Thoracic aorta (tissue), 2 donors: ENCODE measurements around the gene F2RL2. TPM values are rescaled to one million over a fixed set of nuclear protein-coding genes. Genes with fewer than 3 reads are reported as not detected.

Experiments used
- ATAC-seq: fragments of 150-250 bp; one replicate; pipeline ENCODE4 v1.8.0; 2017; ENCODE audit warnings: low read depth; ENCODE audit not compliant: insufficient number of reproducible peaks, low FRiP score
- DNase-seq: peaks from one replicate; pipeline ENCODE4 v3.0.0-alpha.2; 2020; ENCODE audit warnings: low spot score
- H3K27ac ChIP-seq, 2 donors: fragments of 200-600 bp; sonication (generic); 1 replicate in 1 of 2; 2 replicates in 1 of 2; pipeline ENCODE4 v1.5.1; 2016; ENCODE audit warnings: mild to moderate bottlenecking in 2 of 2, moderate library complexity in 2 of 2
- H3K27me3 ChIP-seq: fragments of 200-600 bp; sonication (generic); replicated peaks from 2 replicates; pipeline ENCODE4 v1.6.0; 2016; ENCODE audit warnings: mild to moderate bottlenecking; ENCODE audit not compliant: insufficient read depth
- H3K36me3 ChIP-seq: fragments of 200-600 bp; sonication (generic); one replicate; pipeline ENCODE4 v1.5.1; 2016
- H3K4me1 ChIP-seq, 2 donors: fragments of 200-600 bp; sonication (generic); 1 replicate in 1 of 2; 2 replicates in 1 of 2; pipeline versions ENCODE4 v1.5.1 to v1.6.0; 2016; ENCODE audit warnings: low read depth in 2 of 2, mild to moderate bottlenecking in 1 of 2; ENCODE audit not compliant: control insufficient read depth in 1 of 2
- H3K4me3 ChIP-seq: fragments of 200-600 bp; sonication (generic); 2 replicates; pipeline ENCODE4 v1.5.1; 2016; ENCODE audit warnings: mild to moderate bottlenecking
- H3K9me3 ChIP-seq: fragments of 200-600 bp; sonication (generic); 2 replicates; pipeline ENCODE4 v1.5.1; 2016
- total RNA-seq, 2 donors: library from RNA; depleted of rRNA; stranded (reverse); fragments of >200 nt; gene quantifications; one replicate each; pipeline versions ENCODE4 v1.1.0 to v1.2.3, GENCODE V29; 2016
- TF ChIP-seq, protein P1 (sequence below): fragments of 200-600 bp; sonication (generic); IDR thresholded peaks from one replicate; pipeline ENCODE4 v1.5.1; 2019; ENCODE audit warnings: antibody characterized with exemption

F2RL2 gene
- total RNA-seq, 2 donors from 2014 or later: 2.7 to 13.7 TPM

GRCh38 chr5:76591366-76591765, 31.8 kb downstream of the F2RL2 start:
- Histone ChIP-seq H3K4me1 (no peaks in the 10 kb centered on the region), H3K9me3 (no peaks in the 10 kb centered on the region), H3K27ac (no peak overlapping the region), H3K4me3 (no peak overlapping the region), H3K27me3 (no peaks in the 10 kb centered on the region), H3K36me3 (no peaks in the 10 kb centered on the region)
- DNase-seq (no peak), ATAC-seq (no peak)
- TF ChIP-seq, protein P1, sequence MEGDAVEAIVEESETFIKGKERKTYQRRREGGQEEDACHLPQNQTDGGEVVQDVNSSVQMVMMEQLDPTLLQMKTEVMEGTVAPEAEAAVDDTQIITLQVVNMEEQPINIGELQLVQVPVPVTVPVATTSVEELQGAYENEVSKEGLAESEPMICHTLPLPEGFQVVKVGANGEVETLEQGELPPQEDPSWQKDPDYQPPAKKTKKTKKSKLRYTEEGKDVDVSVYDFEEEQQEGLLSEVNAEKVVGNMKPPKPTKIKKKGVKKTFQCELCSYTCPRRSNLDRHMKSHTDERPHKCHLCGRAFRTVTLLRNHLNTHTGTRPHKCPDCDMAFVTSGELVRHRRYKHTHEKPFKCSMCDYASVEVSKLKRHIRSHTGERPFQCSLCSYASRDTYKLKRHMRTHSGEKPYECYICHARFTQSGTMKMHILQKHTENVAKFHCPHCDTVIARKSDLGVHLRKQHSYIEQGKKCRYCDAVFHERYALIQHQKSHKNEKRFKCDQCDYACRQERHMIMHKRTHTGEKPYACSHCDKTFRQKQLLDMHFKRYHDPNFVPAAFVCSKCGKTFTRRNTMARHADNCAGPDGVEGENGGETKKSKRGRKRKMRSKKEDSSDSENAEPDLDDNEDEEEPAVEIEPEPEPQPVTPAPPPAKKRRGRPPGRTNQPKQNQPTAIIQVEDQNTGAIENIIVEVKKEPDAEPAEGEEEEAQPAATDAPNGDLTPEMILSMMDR: no peak

DNA sequence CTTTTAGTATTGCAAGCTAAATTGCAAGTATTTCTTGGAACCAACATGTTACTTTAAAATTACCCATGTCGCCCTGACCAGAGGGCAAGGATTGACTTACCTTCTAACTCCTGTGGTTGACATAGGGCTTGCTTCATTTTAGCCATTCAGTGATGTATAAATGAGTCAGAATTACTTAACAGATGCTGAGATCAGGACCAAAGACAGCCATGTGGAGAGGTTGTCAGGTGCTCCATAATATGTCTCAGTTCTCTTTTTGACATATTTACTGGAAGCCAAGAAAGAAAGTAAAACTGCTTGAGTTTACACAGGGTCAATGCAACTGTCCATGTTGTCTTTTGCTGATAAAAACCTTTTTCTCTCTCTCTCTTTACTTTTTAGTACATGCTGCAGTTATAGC, 33.2 kb downstream of the F2RL2 start:
- TF ChIP-seq, protein P1: no peak
- Histone ChIP-seq H3K27ac (no peak overlapping the region), H3K9me3 (no peaks in the 10 kb centered on the region), H3K36me3 (no peaks in the 10 kb centered on the region), H3K4me1 (no peaks in the 10 kb centered on the region), H3K27me3 (no peaks in the 10 kb centered on the region), H3K4me3 (no peak overlapping the region)
- ATAC-seq (no peak), DNase-seq (no peak)

GRCh38 chr5:76586531-76586930, 36.7 kb downstream of the F2RL2 start:
- Histone ChIP-seq H3K27me3 (no peaks in the 10 kb centered on the region), H3K36me3 (no peaks in the 10 kb centered on the region), H3K4me1 (no peaks in the 10 kb centered on the region), H3K9me3 (no peaks in the 10 kb centered on the region), H3K27ac (no peak overlapping the region), H3K4me3 (no peak overlapping the region)
- DNase-seq: no peak
- TF ChIP-seq, protein P1: no peak
- ATAC-seq: no peak

GRCh38 chr5:76585783-76586217, 37.4 kb downstream of the F2RL2 start:
- Histone ChIP-seq H3K9me3 (no peaks in the 10 kb centered on the region), H3K27ac (no peak overlapping the region), H3K27me3 (no peaks in the 10 kb centered on the region), H3K36me3 (no peaks in the 10 kb centered on the region), H3K4me3 (no peak overlapping the region), H3K4me1 (no peaks in the 10 kb centered on the region)
- DNase-seq (no peak), ATAC-seq (no peak)
- TF ChIP-seq, protein P1: no peak

DNA sequence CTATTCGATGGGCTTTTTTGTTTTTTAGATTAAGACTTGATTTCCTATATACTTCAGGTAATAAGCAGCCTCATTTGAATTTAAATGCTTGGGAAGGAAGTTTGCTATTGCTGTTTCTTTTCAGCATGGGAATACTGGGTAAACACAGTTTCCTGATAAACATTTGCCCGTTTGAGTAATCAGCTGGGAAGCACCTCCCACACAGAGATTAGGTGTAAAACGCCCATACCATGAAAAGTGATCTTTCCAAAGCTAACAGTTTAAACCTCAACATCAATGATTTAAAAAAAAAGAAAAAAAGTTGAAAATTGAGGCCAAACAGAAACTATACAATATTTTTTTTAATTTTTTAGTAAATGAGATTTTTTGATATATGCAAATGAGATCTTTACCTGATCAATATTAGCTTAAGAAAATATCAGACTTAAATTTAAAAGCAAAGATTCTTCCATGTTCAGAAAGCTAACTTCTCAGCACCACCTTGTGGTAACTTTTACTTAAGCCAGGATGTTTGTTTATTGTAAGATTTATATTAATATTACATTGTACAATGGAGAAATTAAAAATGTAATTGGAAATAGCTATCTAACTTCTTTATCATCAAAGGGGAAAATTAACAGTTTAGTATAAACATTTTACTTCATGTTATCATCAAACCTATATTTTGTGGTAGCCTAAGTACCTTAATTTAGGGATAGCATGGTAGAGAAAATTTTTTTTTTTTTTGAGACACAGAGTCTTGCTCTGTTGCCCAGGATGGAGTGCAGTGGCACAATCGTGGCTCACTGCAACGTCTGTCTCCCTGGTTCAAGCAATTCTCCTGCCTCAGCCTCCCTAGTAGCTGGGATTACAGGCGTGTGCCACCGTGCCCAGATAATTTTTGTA, 39.8 kb downstream of the F2RL2 start:
- Histone ChIP-seq H3K27me3 (no peaks in the 10 kb centered on the region), H3K9me3 (no peaks in the 10 kb centered on the region), H3K36me3 (no peaks in the 10 kb centered on the region), H3K27ac (no peak overlapping the region), H3K4me1 (no peaks in the 10 kb centered on the region), H3K4me3 (no peak overlapping the region)
- TF ChIP-seq, protein P1: no peak
- DNase-seq (no peak), ATAC-seq (no peak)
